K562 (cell line): ENCODE results near the gene RACK1. TPM values are rescaled to one million over a fixed set of nuclear protein-coding genes. Genes with fewer than 3 reads are reported as not detected.
A peak's percentile ranks its signal among the peaks of the same experiment; 100 is the strongest.

ENCODE experiments used
- BHLHE40 ChIP-seq: IDR thresholded peaks from 2 replicates; pipeline ENCODE4 v1.6.1; 2011; ENCODE audit warnings: low read length, improper control_type of control experiment
- CHCHD3 ChIP-seq: fragments of 250-450 bp; sonication (Bioruptor Pico); IDR thresholded peaks from 2 replicates; pipeline ENCODE4 v2.1.2; 2022; ENCODE audit warnings: mild to moderate bottlenecking
- GATAD2B ChIP-seq: fragments of 450-650 bp; IDR thresholded peaks from 2 replicates; pipeline ENCODE4 v1.6.1; 2017; ENCODE audit warnings: mild to moderate bottlenecking, borderline replicate concordance
- HDAC1 ChIP-seq, 2 experiments: fragments of 450-650 bp; IDR thresholded peaks; 2 replicates each; pipeline ENCODE4 v1.6.1; 2016 to 2017; ENCODE audit warnings: inconsistent platforms in 1 of 2, mild to moderate bottlenecking in 1 of 2, moderate library complexity in 1 of 2
- MAFF ChIP-seq: IDR thresholded peaks from 2 replicates; pipeline ENCODE4 v1.6.1; 2012; ENCODE audit warnings: low read length, improper control_type of control experiment
- MED1 ChIP-seq: sonication (generic); formaldehyde crosslinking; IDR thresholded peaks from 2 replicates; pipeline ENCODE4 v1.8.1; 2023; ENCODE audit warnings: missing genetic modification reagents, borderline replicate concordance
- POLR3A ChIP-seq: IDR thresholded peaks from 2 replicates; pipeline ENCODE4 v1.6.1; 2011; ENCODE audit warnings: borderline replicate concordance, mild to moderate bottlenecking, moderate library complexity; ENCODE audit not compliant: insufficient read length, insufficient read depth; ENCODE audit errors: extremely low read depth
- RBM22 ChIP-seq: fragments of 200-400 bp; formaldehyde crosslinking; IDR thresholded peaks from 2 replicates; pipeline ENCODE4 v1.6.1; 2018; ENCODE audit warnings: low read length, low read depth; ENCODE audit not compliant: poor library complexity, severe bottlenecking
- SMARCB1 ChIP-seq: IDR thresholded peaks from 2 replicates; pipeline ENCODE4 v1.6.1; 2011; ENCODE audit warnings: improper control_type of control experiment, low read depth; ENCODE audit not compliant: insufficient read length
- XRCC3 ChIP-seq: fragments of 450-650 bp; IDR thresholded peaks from 2 replicates; pipeline ENCODE4 v1.6.1; 2017; ENCODE audit warnings: mild to moderate bottlenecking, moderate library complexity
- ZNF217 ChIP-seq: sonication (generic); formaldehyde crosslinking; IDR thresholded peaks from 2 replicates; pipeline ENCODE4 v1.8.0; 2022; ENCODE audit warnings: mild to moderate bottlenecking, missing genetic modification reagents
- polyA plus RNA-seq, 8 experiments: library from polyadenylated mRNA; depleted of rRNA in 4 of 8; stranded (reverse) in 5 of 8; unstranded in 3 of 8; fragments of >200 nt; fragmentation: Nextera tagmentation in 2 of 8; fragmentation: Illumina TruSeq in 1 of 8; extraction: Ambion mirVana in 2 of 8; extraction: Trizol in 1 of 8; gene quantifications; 2 replicates each; pipeline versions ENCODE4 v1.2.1 to v1.2.3, GENCODE V29; 2011 to 2014; ENCODE audit warnings: inconsistent platforms in 1 of 8, missing spikeins in 1 of 8
- total RNA-seq, 7 experiments: library from RNA; depleted of rRNA in 6 of 7; stranded (reverse); fragments of >200 nt in 6 of 7; fragmentation: Illumina TruSeq in 2 of 7; extraction: Trizol in 2 of 7; gene quantifications; 2 replicates each; pipeline versions ENCODE4 v1.2.1 to v1.2.3, GENCODE V29; 2011 to 2021; ENCODE audit warnings: low replicate concordance in 1 of 7
- TF ChIP-seq, protein P1 (sequence below): sonication (generic); formaldehyde crosslinking; IDR thresholded peaks from 2 replicates; pipeline ENCODE4 v1.8.0; 2023; ENCODE audit warnings: missing genetic modification reagents, mild to moderate bottlenecking, borderline replicate concordance
- TF ChIP-seq, protein P2 (sequence below): fragments of 450-650 bp; conservative IDR thresholded peaks from 2 replicates; pipeline ENCODE4 v1.6.1; 2016; ENCODE audit warnings: missing genetic modification characterization, low read depth, mild to moderate bottlenecking, missing compliant biosample characterization, moderate library complexity
- TF ChIP-seq, protein P3 (sequence below): sonication (generic); formaldehyde crosslinking; IDR thresholded peaks from 2 replicates; pipeline ENCODE4 v1.8.1; 2023; ENCODE audit warnings: mild to moderate bottlenecking, missing genetic modification reagents
- TF ChIP-seq, protein P4 (sequence below): fragments of 250-450 bp; sonication (Bioruptor Pico); IDR thresholded peaks from 2 replicates; pipeline ENCODE4 v1.8.0; 2022; ENCODE audit warnings: moderate library complexity, mild to moderate bottlenecking, inconsistent platforms
- TF ChIP-seq, protein P5 (sequence below): fragments of 450-650 bp; conservative IDR thresholded peaks from 2 replicates; pipeline ENCODE4 v1.6.1; 2016; ENCODE audit warnings: missing genetic modification characterization, low read depth, mild to moderate bottlenecking, control low read depth, missing compliant biosample characterization

RACK1 gene
- total and polyA plus RNA-seq, 9 of the 15 experiments (the other 6 are each of a cell fraction or from before 2014, with no cell fraction given): 2,303 to 5,311 (median 3,833) TPM

DNA sequence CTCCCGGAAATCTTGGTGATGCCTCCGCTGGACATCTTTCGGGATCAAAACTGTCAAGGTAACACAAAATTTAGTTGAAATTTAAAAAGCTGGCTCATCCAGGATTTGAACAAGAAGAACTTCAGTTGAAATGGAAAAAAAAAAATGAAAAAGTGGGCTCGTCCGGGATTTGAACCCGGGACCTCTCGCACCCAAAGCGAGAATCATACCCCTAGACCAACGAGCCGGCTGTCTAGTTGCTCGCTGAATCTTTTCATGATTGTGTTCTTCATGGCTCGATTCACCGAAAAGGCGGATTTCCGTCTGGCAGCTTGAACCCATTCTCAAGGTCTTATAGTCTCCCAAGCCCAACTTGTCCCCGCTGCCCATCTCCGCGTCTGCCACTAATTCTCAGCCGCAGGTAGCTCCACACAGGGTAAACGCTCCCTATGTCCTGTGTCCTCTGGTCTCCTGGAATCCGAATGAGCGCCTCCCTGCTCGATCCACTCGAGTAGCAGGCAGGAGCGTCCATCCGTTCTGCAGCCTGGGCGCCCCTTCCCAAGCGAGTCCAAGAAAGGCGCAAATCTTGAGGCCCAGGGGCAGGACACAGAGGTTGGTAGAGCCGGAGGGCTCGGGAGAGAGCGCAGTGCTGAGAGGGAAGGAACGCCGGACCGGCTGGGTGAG lies 54.9 kb downstream of the RACK1 start (continued):
- TF ChIP-seq, protein P1, sequence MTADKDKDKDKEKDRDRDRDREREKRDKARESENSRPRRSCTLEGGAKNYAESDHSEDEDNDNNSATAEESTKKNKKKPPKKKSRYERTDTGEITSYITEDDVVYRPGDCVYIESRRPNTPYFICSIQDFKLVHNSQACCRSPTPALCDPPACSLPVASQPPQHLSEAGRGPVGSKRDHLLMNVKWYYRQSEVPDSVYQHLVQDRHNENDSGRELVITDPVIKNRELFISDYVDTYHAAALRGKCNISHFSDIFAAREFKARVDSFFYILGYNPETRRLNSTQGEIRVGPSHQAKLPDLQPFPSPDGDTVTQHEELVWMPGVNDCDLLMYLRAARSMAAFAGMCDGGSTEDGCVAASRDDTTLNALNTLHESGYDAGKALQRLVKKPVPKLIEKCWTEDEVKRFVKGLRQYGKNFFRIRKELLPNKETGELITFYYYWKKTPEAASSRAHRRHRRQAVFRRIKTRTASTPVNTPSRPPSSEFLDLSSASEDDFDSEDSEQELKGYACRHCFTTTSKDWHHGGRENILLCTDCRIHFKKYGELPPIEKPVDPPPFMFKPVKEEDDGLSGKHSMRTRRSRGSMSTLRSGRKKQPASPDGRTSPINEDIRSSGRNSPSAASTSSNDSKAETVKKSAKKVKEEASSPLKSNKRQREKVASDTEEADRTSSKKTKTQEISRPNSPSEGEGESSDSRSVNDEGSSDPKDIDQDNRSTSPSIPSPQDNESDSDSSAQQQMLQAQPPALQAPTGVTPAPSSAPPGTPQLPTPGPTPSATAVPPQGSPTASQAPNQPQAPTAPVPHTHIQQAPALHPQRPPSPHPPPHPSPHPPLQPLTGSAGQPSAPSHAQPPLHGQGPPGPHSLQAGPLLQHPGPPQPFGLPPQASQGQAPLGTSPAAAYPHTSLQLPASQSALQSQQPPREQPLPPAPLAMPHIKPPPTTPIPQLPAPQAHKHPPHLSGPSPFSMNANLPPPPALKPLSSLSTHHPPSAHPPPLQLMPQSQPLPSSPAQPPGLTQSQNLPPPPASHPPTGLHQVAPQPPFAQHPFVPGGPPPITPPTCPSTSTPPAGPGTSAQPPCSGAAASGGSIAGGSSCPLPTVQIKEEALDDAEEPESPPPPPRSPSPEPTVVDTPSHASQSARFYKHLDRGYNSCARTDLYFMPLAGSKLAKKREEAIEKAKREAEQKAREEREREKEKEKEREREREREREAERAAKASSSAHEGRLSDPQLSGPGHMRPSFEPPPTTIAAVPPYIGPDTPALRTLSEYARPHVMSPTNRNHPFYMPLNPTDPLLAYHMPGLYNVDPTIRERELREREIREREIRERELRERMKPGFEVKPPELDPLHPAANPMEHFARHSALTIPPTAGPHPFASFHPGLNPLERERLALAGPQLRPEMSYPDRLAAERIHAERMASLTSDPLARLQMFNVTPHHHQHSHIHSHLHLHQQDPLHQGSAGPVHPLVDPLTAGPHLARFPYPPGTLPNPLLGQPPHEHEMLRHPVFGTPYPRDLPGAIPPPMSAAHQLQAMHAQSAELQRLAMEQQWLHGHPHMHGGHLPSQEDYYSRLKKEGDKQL (CRISPR knock-in tag): no peak
- TF ChIP-seq CHCHD3 (CRISPR knock-in tag) (no peak), MAFF (no peak), SMARCB1 (no peak), MED1 (no peak), RBM22 (no peak), BHLHE40 (no peak), XRCC3 (no peak), GATAD2B (no peak), ZNF217 (CRISPR knock-in tag) (no peak), HDAC1 (IDR thresholded peaks at IDR 0.05) (0 out of 4 replicates have a peak, but pooled peaks of 1 of the 2 experiments have one; percentile 71), POLR3A (peak; percentile 81)
- TF ChIP-seq, protein P2, sequence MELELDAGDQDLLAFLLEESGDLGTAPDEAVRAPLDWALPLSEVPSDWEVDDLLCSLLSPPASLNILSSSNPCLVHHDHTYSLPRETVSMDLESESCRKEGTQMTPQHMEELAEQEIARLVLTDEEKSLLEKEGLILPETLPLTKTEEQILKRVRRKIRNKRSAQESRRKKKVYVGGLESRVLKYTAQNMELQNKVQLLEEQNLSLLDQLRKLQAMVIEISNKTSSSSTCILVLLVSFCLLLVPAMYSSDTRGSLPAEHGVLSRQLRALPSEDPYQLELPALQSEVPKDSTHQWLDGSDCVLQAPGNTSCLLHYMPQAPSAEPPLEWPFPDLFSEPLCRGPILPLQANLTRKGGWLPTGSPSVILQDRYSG: no peak
- TF ChIP-seq, protein P3, sequence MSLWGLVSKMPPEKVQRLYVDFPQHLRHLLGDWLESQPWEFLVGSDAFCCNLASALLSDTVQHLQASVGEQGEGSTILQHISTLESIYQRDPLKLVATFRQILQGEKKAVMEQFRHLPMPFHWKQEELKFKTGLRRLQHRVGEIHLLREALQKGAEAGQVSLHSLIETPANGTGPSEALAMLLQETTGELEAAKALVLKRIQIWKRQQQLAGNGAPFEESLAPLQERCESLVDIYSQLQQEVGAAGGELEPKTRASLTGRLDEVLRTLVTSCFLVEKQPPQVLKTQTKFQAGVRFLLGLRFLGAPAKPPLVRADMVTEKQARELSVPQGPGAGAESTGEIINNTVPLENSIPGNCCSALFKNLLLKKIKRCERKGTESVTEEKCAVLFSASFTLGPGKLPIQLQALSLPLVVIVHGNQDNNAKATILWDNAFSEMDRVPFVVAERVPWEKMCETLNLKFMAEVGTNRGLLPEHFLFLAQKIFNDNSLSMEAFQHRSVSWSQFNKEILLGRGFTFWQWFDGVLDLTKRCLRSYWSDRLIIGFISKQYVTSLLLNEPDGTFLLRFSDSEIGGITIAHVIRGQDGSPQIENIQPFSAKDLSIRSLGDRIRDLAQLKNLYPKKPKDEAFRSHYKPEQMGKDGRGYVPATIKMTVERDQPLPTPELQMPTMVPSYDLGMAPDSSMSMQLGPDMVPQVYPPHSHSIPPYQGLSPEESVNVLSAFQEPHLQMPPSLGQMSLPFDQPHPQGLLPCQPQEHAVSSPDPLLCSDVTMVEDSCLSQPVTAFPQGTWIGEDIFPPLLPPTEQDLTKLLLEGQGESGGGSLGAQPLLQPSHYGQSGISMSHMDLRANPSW (CRISPR knock-in tag): no peak
- TF ChIP-seq, protein P4, sequence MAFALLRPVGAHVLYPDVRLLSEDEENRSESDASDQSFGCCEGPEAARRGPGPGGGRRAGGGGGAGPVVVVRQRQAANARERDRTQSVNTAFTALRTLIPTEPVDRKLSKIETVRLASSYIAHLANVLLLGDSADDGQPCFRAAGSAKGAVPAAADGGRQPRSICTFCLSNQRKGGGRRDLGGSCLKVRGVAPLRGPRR (CRISPR knock-in tag): no peak
- TF ChIP-seq, protein P5, sequence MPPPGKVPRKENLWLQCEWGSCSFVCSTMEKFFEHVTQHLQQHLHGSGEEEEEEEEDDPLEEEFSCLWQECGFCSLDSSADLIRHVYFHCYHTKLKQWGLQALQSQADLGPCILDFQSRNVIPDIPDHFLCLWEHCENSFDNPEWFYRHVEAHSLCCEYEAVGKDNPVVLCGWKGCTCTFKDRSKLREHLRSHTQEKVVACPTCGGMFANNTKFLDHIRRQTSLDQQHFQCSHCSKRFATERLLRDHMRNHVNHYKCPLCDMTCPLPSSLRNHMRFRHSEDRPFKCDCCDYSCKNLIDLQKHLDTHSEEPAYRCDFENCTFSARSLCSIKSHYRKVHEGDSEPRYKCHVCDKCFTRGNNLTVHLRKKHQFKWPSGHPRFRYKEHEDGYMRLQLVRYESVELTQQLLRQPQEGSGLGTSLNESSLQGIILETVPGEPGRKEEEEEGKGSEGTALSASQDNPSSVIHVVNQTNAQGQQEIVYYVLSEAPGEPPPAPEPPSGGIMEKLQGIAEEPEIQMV: no peak
